H9 (cell line): Measurements from ENCODE around the gene EVI5L. TPM values are rescaled to one million over a fixed set of nuclear protein-coding genes. Genes with fewer than 3 reads are reported as not detected.

Experiments used
- DNase-seq: peaks from one replicate; pipeline ENCODE4 v3.0.0-alpha.2; 2017
- H2AFZ ChIP-seq: one replicate; pipeline ENCODE4 v1.6.1; 2013; ENCODE audit warnings: mild to moderate bottlenecking, low read length, control low read depth, moderate library complexity
- H2AK5ac ChIP-seq: 2 replicates; pipeline ENCODE4 v1.6.1; 2013; ENCODE audit warnings: low read length, control low read depth, mixed read lengths; ENCODE audit not compliant: insufficient read length
- H2BK120ac ChIP-seq: one replicate; pipeline ENCODE4 v1.6.1; 2013; ENCODE audit warnings: low read depth, mild to moderate bottlenecking, low read length, control low read depth, inconsistent platforms; ENCODE audit not compliant: poor library complexity, severe bottlenecking
- H2BK12ac ChIP-seq: 2 replicates; pipeline ENCODE4 v1.6.1; 2013; ENCODE audit warnings: low read length, control low read depth, mixed read lengths, low read depth; ENCODE audit not compliant: insufficient read length
- H2BK15ac ChIP-seq: 2 replicates; pipeline ENCODE4 v1.6.1; 2013; ENCODE audit warnings: low read depth, low read length, control low read depth
- H2BK20ac ChIP-seq: one replicate; pipeline ENCODE4 v1.6.1; 2013; ENCODE audit warnings: low read depth, mild to moderate bottlenecking, low read length, control low read depth, inconsistent platforms; ENCODE audit not compliant: poor library complexity, severe bottlenecking
- H2BK5ac ChIP-seq: 2 replicates; pipeline ENCODE4 v1.6.1; 2013; ENCODE audit warnings: low read length, control low read depth, mixed read lengths; ENCODE audit not compliant: insufficient read length
- H3K14ac ChIP-seq: 2 replicates; pipeline ENCODE4 v1.6.1; 2013; ENCODE audit warnings: low read length, control low read depth; ENCODE audit not compliant: insufficient read depth
- H3K18ac ChIP-seq: 2 replicates; pipeline ENCODE4 v1.6.1; 2013; ENCODE audit warnings: low read depth, mild to moderate bottlenecking, mixed read lengths, low read length, control low read depth; ENCODE audit not compliant: insufficient read length
- H3K23ac ChIP-seq: 2 replicates; pipeline ENCODE4 v1.6.1; 2013; ENCODE audit warnings: low read length, control low read depth, mixed read lengths, low read depth; ENCODE audit not compliant: insufficient read length
- H3K23me2 ChIP-seq: 2 replicates; pipeline ENCODE4 v1.6.1; 2013; ENCODE audit warnings: low read depth, mild to moderate bottlenecking, mixed read lengths, low read length, control low read depth; ENCODE audit not compliant: insufficient read length, poor library complexity, severe bottlenecking
- H3K27ac ChIP-seq: 2 replicates; pipeline ENCODE4 v1.5.1; 2013; ENCODE audit warnings: low read length, control low read depth, mixed read lengths, low read depth; ENCODE audit not compliant: insufficient read length
- H3K27me3 ChIP-seq: 2 replicates; pipeline ENCODE4 v1.6.1; 2013; ENCODE audit warnings: low read length, control low read depth, inconsistent platforms; ENCODE audit not compliant: insufficient read depth
- H3K4ac ChIP-seq: 2 replicates; pipeline ENCODE4 v1.6.1; 2013; ENCODE audit warnings: low read depth, mild to moderate bottlenecking, control low read depth, inconsistent platforms, low read length, moderate library complexity
- H3K4me1 ChIP-seq: 2 replicates; pipeline ENCODE4 v1.6.1; 2013; ENCODE audit warnings: low read length, control low read depth, inconsistent platforms; ENCODE audit not compliant: insufficient read depth
- H3K4me2 ChIP-seq: 2 replicates; pipeline ENCODE4 v1.6.1; 2013; ENCODE audit warnings: low read length, control low read depth, mixed read lengths; ENCODE audit not compliant: insufficient read length, insufficient read depth
- H3K56ac ChIP-seq: 2 replicates; pipeline ENCODE4 v1.6.1; 2013; ENCODE audit warnings: low read depth, mild to moderate bottlenecking, mixed read lengths, low read length, control low read depth; ENCODE audit not compliant: insufficient read length
- H3K79me1 ChIP-seq: 2 replicates; pipeline ENCODE4 v1.6.1; 2013; ENCODE audit warnings: low read depth, mild to moderate bottlenecking, moderate library complexity, low read length, control low read depth, inconsistent platforms; ENCODE audit not compliant: insufficient read depth, poor library complexity, severe bottlenecking
- H3K79me2 ChIP-seq: 2 replicates; pipeline ENCODE4 v1.6.1; 2013; ENCODE audit warnings: low read length, control low read depth, inconsistent platforms; ENCODE audit not compliant: insufficient read depth
- H3K9ac ChIP-seq: 2 replicates; pipeline ENCODE4 v1.6.1; 2013; ENCODE audit warnings: low read length, control low read depth, mixed read lengths; ENCODE audit not compliant: insufficient read length; ENCODE audit errors: extremely low read depth
- H3K9me3 ChIP-seq: one replicate; pipeline ENCODE4 v1.6.1; 2013; ENCODE audit warnings: low read depth, low read length, inconsistent platforms; ENCODE audit not compliant: control insufficient read depth
- H3T11ph ChIP-seq: one replicate; pipeline ENCODE4 v1.6.1; 2013; ENCODE audit warnings: mild to moderate bottlenecking, low read length, control low read depth, inconsistent platforms
- H4K20me1 ChIP-seq: one replicate; pipeline ENCODE4 v1.6.1; 2013; ENCODE audit not compliant: control insufficient read depth, insufficient read length, insufficient read depth
- H4K5ac ChIP-seq: 2 replicates; pipeline ENCODE4 v1.6.1; 2013; ENCODE audit warnings: low read depth, mild to moderate bottlenecking, mixed read lengths, low read length, control low read depth; ENCODE audit not compliant: insufficient read length
- H4K8ac ChIP-seq: replicated peaks from 2 replicates; pipeline ENCODE4 v1.6.1; 2013; ENCODE audit warnings: low read length, control low read depth, mixed read lengths, low read depth; ENCODE audit not compliant: insufficient read length
- H4K91ac ChIP-seq: 2 replicates; pipeline ENCODE4 v1.6.1; 2013; ENCODE audit warnings: low read depth, mild to moderate bottlenecking, moderate library complexity, mixed read lengths, low read length, control low read depth; ENCODE audit not compliant: insufficient read length
- H3K27ac Mint-ChIP-seq, 3 experiments: 2 replicates in 2 of 3; 3 replicates in 1 of 3; pipeline ENCODE4 v1.8.0; 2020 to 2021; ENCODE audit warnings: mixed read lengths in 3 of 3, mild to moderate bottlenecking in 1 of 3, moderate library complexity in 1 of 3
- H3K27me3 Mint-ChIP-seq: 2 replicates; pipeline ENCODE4 v1.8.0; 2021; ENCODE audit warnings: low read depth, mild to moderate bottlenecking, moderate library complexity, mixed read lengths
- H3K36me3 Mint-ChIP-seq, 3 experiments: 2 replicates in 2 of 3; 3 replicates in 1 of 3; pipeline ENCODE4 v1.8.0; 2020 to 2021; ENCODE audit warnings: low read depth in 3 of 3, mixed read lengths in 3 of 3; ENCODE audit not compliant: insufficient read depth in 1 of 3
- H3K4me1 Mint-ChIP-seq, 2 experiments: 2 replicates each; pipeline ENCODE4 v1.8.0; 2020; ENCODE audit warnings: mixed read lengths in 2 of 2
- H3K4me3 Mint-ChIP-seq, 2 experiments: 2 replicates in 1 of 2; 3 replicates in 1 of 2; pipeline ENCODE4 v1.8.0; 2020 to 2021; ENCODE audit warnings: mild to moderate bottlenecking in 2 of 2, mixed read lengths in 2 of 2, moderate library complexity in 1 of 2
- H3K9me3 Mint-ChIP-seq, 2 experiments: 2 replicates in 1 of 2; 3 replicates in 1 of 2; pipeline ENCODE4 v1.8.0; 2020; ENCODE audit warnings: mild to moderate bottlenecking in 2 of 2, mixed read lengths in 2 of 2, moderate library complexity in 1 of 2
- WGBS: extraction: QIAGEN DNeasy Blood & Tissue Kit; methylation state at CpG from one replicate; pipeline ENCODE4 v1.1.7; 2013; ENCODE audit warnings: missing lambda C conversion rate, low lambda C conversion rate, mixed read lengths; ENCODE audit not compliant: insufficient read length; ENCODE audit errors: extremely low coverage; 5-methylcytosine and 5-hydroxymethylcytosine counted together
- total RNA-seq: library from RNA; stranded (reverse); gene quantifications from 2 replicates; pipeline ENCODE4 v1.2.1, GENCODE V29; 2021
- TF ChIP-seq, protein P1 (sequence below): fragments of 200-600 bp; sonication (generic); conservative IDR thresholded peaks from 3 replicates; pipeline ENCODE4 v1.8.0; 2021; ENCODE audit warnings: antibody characterized with exemption, mild to moderate bottlenecking

Gene EVI5L
- total RNA-seq, 1 experiment from 2014 or later: 7.1 TPM

DNA sequence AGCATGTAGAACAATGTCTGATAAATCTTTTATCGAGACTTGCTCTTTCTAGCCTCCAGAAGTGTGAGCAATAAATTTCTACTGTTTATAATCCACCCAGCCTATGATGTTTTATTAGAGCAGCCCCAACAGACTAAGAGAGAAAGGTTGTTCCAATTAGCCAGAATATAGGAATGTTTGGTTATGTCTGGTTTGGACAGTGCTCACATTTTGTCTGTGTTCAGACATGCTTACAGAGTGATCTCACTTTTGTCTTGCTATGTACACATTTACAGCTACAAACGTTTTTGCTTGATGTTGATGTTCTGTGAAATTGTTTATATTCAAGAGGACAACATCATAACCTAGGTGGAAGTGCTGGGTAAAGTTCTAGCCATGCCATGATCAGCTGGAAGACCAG, 18.0 kb upstream of the EVI5L start:
- Histone ChIP-seq H3K4me1 (no peaks in the 10 kb centered on the region; the same call in 1 of the 2 replicates), H2BK5ac (no peak overlapping the region), H3K4me2 (no peak overlapping the region), H3K14ac (no peak overlapping the region), H4K5ac (no peak overlapping the region), H3T11ph (no peak overlapping the region), H3K79me1 (no peaks in the 10 kb centered on the region), H4K91ac (no peak overlapping the region), H3K27ac (no peak overlapping the region), H3K9me3 (no peaks in the 10 kb centered on the region), H4K8ac (no peak overlapping the region), H2BK20ac (no peak overlapping the region), H2BK12ac (no peak overlapping the region), H3K23me2 (no peaks in the 10 kb centered on the region), H3K9ac (no peak overlapping the region), H2AK5ac (no peak overlapping the region), H2AFZ (no peak overlapping the region), H3K79me2 (no peaks in the 10 kb centered on the region), H3K56ac (no peak overlapping the region), H3K4ac (no peak overlapping the region), H3K23ac (no peak overlapping the region), H2BK15ac (no peak overlapping the region), H3K18ac (no peak overlapping the region), H3K27me3 (no peaks in the 10 kb centered on the region), H4K20me1 (no peaks in the 10 kb centered on the region), H2BK120ac (no peak overlapping the region)
- Mint-ChIP-seq H3K4me1 (peaks cover 5 to 10% of the 10 kb centered on the region in 2 experiments; a peak in 3 of 4 replicates), H3K36me3 (peaks cover 0 to 4% (median 0%) of the 10 kb centered on the region in 3 experiments; a peak in 3 of 7 replicates), H3K27ac (no peak overlapping the region), H3K4me3 (no peak overlapping the region), H3K27me3 (peaks cover 37% of the 10 kb centered on the region), H3K9me3 (peaks cover 10 to 26% of the 10 kb centered on the region in 2 experiments; a peak in 4 of 5 replicates)
- TF ChIP-seq, protein P1, sequence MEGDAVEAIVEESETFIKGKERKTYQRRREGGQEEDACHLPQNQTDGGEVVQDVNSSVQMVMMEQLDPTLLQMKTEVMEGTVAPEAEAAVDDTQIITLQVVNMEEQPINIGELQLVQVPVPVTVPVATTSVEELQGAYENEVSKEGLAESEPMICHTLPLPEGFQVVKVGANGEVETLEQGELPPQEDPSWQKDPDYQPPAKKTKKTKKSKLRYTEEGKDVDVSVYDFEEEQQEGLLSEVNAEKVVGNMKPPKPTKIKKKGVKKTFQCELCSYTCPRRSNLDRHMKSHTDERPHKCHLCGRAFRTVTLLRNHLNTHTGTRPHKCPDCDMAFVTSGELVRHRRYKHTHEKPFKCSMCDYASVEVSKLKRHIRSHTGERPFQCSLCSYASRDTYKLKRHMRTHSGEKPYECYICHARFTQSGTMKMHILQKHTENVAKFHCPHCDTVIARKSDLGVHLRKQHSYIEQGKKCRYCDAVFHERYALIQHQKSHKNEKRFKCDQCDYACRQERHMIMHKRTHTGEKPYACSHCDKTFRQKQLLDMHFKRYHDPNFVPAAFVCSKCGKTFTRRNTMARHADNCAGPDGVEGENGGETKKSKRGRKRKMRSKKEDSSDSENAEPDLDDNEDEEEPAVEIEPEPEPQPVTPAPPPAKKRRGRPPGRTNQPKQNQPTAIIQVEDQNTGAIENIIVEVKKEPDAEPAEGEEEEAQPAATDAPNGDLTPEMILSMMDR: no peak
- WGBS: no CpG with 5 or more reads among the region's 2 CpGs
- DNase-seq: no peak
